GM21423 (cell line): Measurements from ENCODE around the gene ZNF385B.

Experiments
- ATAC-seq: cut with Tn5 transposase; IDR thresholded peaks from one replicate; pipeline ENCODE4 v1.9.1; 2021; ENCODE audit warnings: mild to moderate bottlenecking, moderate library complexity; ENCODE audit not compliant: unreplicated experiment

ZNF385B gene

GRCh38 chr2:179691235-179691634 lies 170.2 kb downstream of the ZNF385B start:
- no peak for ATAC-seq

- ATAC-seq = no peak
These were observed 174.6 kb downstream of the ZNF385B start for GRCh38 chr2:179686718-179687342.

GRCh38 chr2:179686069-179686468 lies 175.3 kb downstream of the ZNF385B start:
- no peak for ATAC-seq

- no peak for ATAC-seq
These were observed 176.3 kb downstream of the ZNF385B start for GRCh38 chr2:179685146-179685545.

- peak; percentile 51 for ATAC-seq
These were observed 178.7 kb downstream of the ZNF385B start for GRCh38 chr2:179682756-179683155.

- no peak for ATAC-seq
These were observed 183.5 kb downstream of the ZNF385B start for GRCh38 chr2:179677746-179678505.

GRCh38 chr2:179677077-179677688 lies 184.2 kb downstream of the ZNF385B start:
- ATAC-seq = no peak

GRCh38 chr2:179675435-179675834 lies 186.0 kb downstream of the ZNF385B start:
- ATAC-seq = no peak

GRCh38 chr2:179671043-179671981 lies 190.1 kb downstream of the ZNF385B start:
- ATAC-seq = no peak

GRCh38 chr2:179669196-179669595 lies 192.2 kb downstream of the ZNF385B start:
- ATAC-seq = no peak

GRCh38 chr2:179664972-179665812 lies 196.2 kb downstream of the ZNF385B start:
- no peak for ATAC-seq

GRCh38 chr2:179661986-179662385 lies 199.4 kb downstream of the ZNF385B start:
- ATAC-seq = no peak

GRCh38 chr2:179657068-179657595 lies 204.3 kb downstream of the ZNF385B start:
- no peak for ATAC-seq

GRCh38 chr2:179655627-179656026 lies 205.8 kb downstream of the ZNF385B start:
- no peak for ATAC-seq

- no peak for ATAC-seq
These were observed 206.6 kb downstream of the ZNF385B start for GRCh38 chr2:179654806-179655205.

- ATAC-seq = no peak
These were observed 209.1 kb downstream of the ZNF385B start for GRCh38 chr2:179652296-179652695.

GRCh38 chr2:179650420-179650819 lies 211.0 kb downstream of the ZNF385B start:
- ATAC-seq = no peak

GRCh38 chr2:179646862-179647587 lies 214.4 kb downstream of the ZNF385B start:
- ATAC-seq = no peak

GRCh38 chr2:179646173-179646769 lies 215.1 kb downstream of the ZNF385B start:
- no peak for ATAC-seq
